GM23338 (cell line): ENCODE results near the gene ZMYM4. TPM values are rescaled to one million over a fixed set of nuclear protein-coding genes. Genes with fewer than 3 reads are reported as not detected.

Experiments
- ATAC-seq: fragments of 200-7000 bp; cut with Tn5 transposase; 3 replicates; pipeline ENCODE4 v1.9.1; 2020
- DNase-seq: peaks from one replicate; pipeline ENCODE4 v3.0.0-alpha.2; 2015; ENCODE audit warnings: low spot score
- H2AFZ ChIP-seq: fragments of 200-600 bp; sonication (generic); 2 replicates; pipeline ENCODE4 v1.8.0; 2016; ENCODE audit warnings: antibody characterized with exemption, mild to moderate bottlenecking, moderate library complexity
- H3F3A ChIP-seq: fragments of 200-600 bp; sonication (generic); replicated peaks from 2 replicates; pipeline ENCODE4 v1.8.0; 2017; ENCODE audit warnings: antibody characterized with exemption, mixed run types, low read depth
- H3K27ac ChIP-seq: fragments of 200-600 bp; sonication (generic); 2 replicates; pipeline ENCODE4 v1.6.1; 2016; ENCODE audit warnings: low read depth
- H3K27me3 ChIP-seq: fragments of 200-600 bp; sonication (generic); 2 replicates; pipeline ENCODE4 v1.8.0; 2016; ENCODE audit warnings: mild to moderate bottlenecking, mixed run types, moderate library complexity; ENCODE audit not compliant: insufficient read depth
- H3K36me3 ChIP-seq: fragments of 200-600 bp; sonication (generic); 2 replicates; pipeline ENCODE4 v1.8.0; 2016; ENCODE audit warnings: mild to moderate bottlenecking; ENCODE audit not compliant: insufficient read depth
- H3K4me1 ChIP-seq: fragments of 200-600 bp; sonication (generic); 2 replicates; pipeline ENCODE4 v1.8.0; 2016; ENCODE audit warnings: mild to moderate bottlenecking, moderate library complexity; ENCODE audit not compliant: insufficient read depth
- H3K4me2 ChIP-seq: fragments of 200-600 bp; sonication (generic); 2 replicates; pipeline ENCODE4 v1.7.1; 2017; ENCODE audit warnings: mixed run types
- H3K4me3 ChIP-seq: fragments of 200-600 bp; sonication (generic); 2 replicates; pipeline ENCODE4 v1.6.1; 2016; ENCODE audit warnings: mixed run types
- H3K79me2 ChIP-seq: fragments of 200-600 bp; sonication (generic); replicated peaks from 2 replicates; pipeline ENCODE4 v1.8.0; 2017; ENCODE audit warnings: mild to moderate bottlenecking; ENCODE audit not compliant: insufficient read depth
- H3K9me2 ChIP-seq: fragments of 200-600 bp; sonication (generic); 2 replicates; pipeline ENCODE4 v1.8.0; 2017; ENCODE audit not compliant: insufficient read depth
- H4K20me1 ChIP-seq: fragments of 200-600 bp; sonication (generic); replicated peaks from 2 replicates; pipeline ENCODE4 v1.8.0; 2017; ENCODE audit warnings: mild to moderate bottlenecking; ENCODE audit not compliant: insufficient read depth
- H3K27ac Mint-ChIP-seq: 2 replicates; pipeline ENCODE4 v1.8.0; 2020; ENCODE audit warnings: inconsistent platforms, mild to moderate bottlenecking, moderate library complexity, mixed read lengths
- H3K27me3 Mint-ChIP-seq: 3 replicates; pipeline ENCODE4 v1.8.0; 2022; ENCODE audit warnings: low read depth, mild to moderate bottlenecking, moderate library complexity, mixed read lengths, inconsistent platforms; ENCODE audit not compliant: insufficient read depth, poor library complexity
- H3K36me3 Mint-ChIP-seq: 3 replicates; pipeline ENCODE4 v1.8.0; 2021; ENCODE audit warnings: low read depth, mild to moderate bottlenecking, inconsistent platforms, moderate library complexity, mixed read lengths
- H3K4me1 Mint-ChIP-seq: 3 replicates; pipeline ENCODE4 v1.8.0; 2020; ENCODE audit warnings: mild to moderate bottlenecking, inconsistent platforms, mixed read lengths
- H3K4me3 Mint-ChIP-seq: 3 replicates; pipeline ENCODE4 v1.8.0; 2021; ENCODE audit warnings: moderate library complexity, mild to moderate bottlenecking, inconsistent platforms, mixed read lengths
- H3K9me3 Mint-ChIP-seq: 3 replicates; pipeline ENCODE4 v1.8.0; 2020; ENCODE audit warnings: moderate library complexity, mild to moderate bottlenecking, inconsistent platforms, mixed read lengths
- CREB1 ChIP-seq: fragments of 250-450 bp; sonication (Bioruptor Pico); IDR thresholded peaks from 2 replicates; pipeline ENCODE4 v1.5.0; 2020; ENCODE audit warnings: low read depth, mild to moderate bottlenecking, moderate library complexity
- ETS1 ChIP-seq: IDR thresholded peaks from 2 replicates; pipeline ENCODE4 v1.6.1; 2016; ENCODE audit warnings: antibody characterized with exemption
- EZH2phosphoT487 ChIP-seq: fragments of 200-600 bp; sonication (generic); IDR thresholded peaks from one replicate; pipeline ENCODE4 v1.8.1; 2018; ENCODE audit warnings: antibody characterized with exemption; ENCODE audit not compliant: unreplicated experiment
- JUNB ChIP-seq: IDR thresholded peaks from one replicate; pipeline ENCODE4 v1.6.1; 2016; ENCODE audit warnings: antibody characterized with exemption; ENCODE audit not compliant: unreplicated experiment
- ZNF462 ChIP-seq: fragments of 250-450 bp; sonication (Bioruptor Pico); IDR thresholded peaks from 2 replicates; pipeline ENCODE4 v1.5.0; 2020; ENCODE audit warnings: mild to moderate bottlenecking, moderate library complexity
- polyA plus RNA-seq: library from polyadenylated mRNA; unstranded; fragments of >200 nt; fragmentation: Nextera tagmentation; extraction: Ambion mirVana; gene quantifications from 2 replicates; pipeline ENCODE4 v1.2.1, GENCODE V29; 2016
- total RNA-seq: library from RNA; depleted of rRNA; stranded (reverse); fragments of >200 nt; shearing (Covaris generic); gene quantifications from 2 replicates; pipeline ENCODE4 v1.2.3, GENCODE V29; 2014
- TF ChIP-seq, protein P1 (sequence below), 2 experiments: fragments of 200-600 bp in 1 of 2; sonication (generic) in 1 of 2; conservative IDR thresholded peaks; 2 replicates each; pipeline versions ENCODE4 v1.5.1 to v1.6.1; 2016 to 2017; ENCODE audit warnings: antibody characterized with exemption in 2 of 2, low read depth in 2 of 2, mild to moderate bottlenecking in 2 of 2, moderate library complexity in 1 of 2

The ZMYM4 gene
- total and polyA plus RNA-seq, 2 experiments from 2014 or later: 65.4 to 68.5 TPM

DNA sequence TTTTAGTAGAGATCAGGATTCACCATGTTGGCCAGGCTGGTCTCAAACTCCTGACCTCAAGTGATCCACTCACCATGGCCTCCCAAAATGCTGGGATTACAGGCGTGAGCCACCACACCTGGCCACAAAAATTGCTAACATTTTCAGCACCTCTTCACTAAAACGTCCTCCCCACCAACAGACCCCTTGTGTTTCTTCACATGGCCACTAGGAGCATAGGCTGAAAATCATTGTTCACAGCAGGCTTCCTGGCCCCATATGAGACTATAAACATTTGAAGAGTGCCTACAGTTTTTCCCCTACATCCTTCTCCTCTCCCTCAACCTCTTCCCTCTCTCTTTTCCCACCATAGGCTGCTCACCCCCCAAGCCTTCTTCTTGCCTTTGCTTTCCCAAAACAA, 47.5 kb upstream of the ZMYM4 start:
- H3K27ac ChIP-seq: no peak overlapping the region
- H3K36me3 Mint-ChIP-seq: no peaks in the 10 kb centered on the region
- DNase-seq: peak; percentile 82
- no peaks in the 10 kb centered on the region for H3K79me2 ChIP-seq
- TF ChIP-seq, protein P1, sequence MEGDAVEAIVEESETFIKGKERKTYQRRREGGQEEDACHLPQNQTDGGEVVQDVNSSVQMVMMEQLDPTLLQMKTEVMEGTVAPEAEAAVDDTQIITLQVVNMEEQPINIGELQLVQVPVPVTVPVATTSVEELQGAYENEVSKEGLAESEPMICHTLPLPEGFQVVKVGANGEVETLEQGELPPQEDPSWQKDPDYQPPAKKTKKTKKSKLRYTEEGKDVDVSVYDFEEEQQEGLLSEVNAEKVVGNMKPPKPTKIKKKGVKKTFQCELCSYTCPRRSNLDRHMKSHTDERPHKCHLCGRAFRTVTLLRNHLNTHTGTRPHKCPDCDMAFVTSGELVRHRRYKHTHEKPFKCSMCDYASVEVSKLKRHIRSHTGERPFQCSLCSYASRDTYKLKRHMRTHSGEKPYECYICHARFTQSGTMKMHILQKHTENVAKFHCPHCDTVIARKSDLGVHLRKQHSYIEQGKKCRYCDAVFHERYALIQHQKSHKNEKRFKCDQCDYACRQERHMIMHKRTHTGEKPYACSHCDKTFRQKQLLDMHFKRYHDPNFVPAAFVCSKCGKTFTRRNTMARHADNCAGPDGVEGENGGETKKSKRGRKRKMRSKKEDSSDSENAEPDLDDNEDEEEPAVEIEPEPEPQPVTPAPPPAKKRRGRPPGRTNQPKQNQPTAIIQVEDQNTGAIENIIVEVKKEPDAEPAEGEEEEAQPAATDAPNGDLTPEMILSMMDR (conservative IDR thresholded peaks at IDR 0.05; ENCODE audit: low read depth in 2 of 2): peak; percentile 55 to 58
- TF ChIP-seq ZNF462 (CRISPR knock-in tag) (no peak), CREB1 (no peak), JUNB (no peak), ETS1 (no peak), EZH2phosphoT487 (no peak)
- H3K27me3 Mint-ChIP-seq: peaks cover 7% of the 10 kb centered on the region
- no peaks in the 10 kb centered on the region for H3K27me3 ChIP-seq
- H3K4me3 Mint-ChIP-seq: no peak overlapping the region; the same call in 2 of the 3 replicates
- peaks cover 25% of the 10 kb centered on the region for H3K4me1 ChIP-seq
- no peak overlapping the region for H3K4me3 ChIP-seq
- H3K9me2 ChIP-seq: no peaks in the 10 kb centered on the region
- no peaks in the 10 kb centered on the region for H3K36me3 ChIP-seq
- no peaks in the 10 kb centered on the region for H4K20me1 ChIP-seq
- H3K4me2 ChIP-seq: peak overlapping the region; percentile 45
- peaks cover 28% of the 10 kb centered on the region for H3K4me1 Mint-ChIP-seq
- H2AFZ ChIP-seq: peak overlapping the region; percentile 8; the same call in 1 of the 2 replicates
- peak; percentile 87 for ATAC-seq
- no peaks in the 10 kb centered on the region for H3K9me3 Mint-ChIP-seq
- no peaks in the 10 kb centered on the region; the same call in 1 of the 2 replicates for H3F3A ChIP-seq
- peak overlapping the region; percentile 29; the same call in 1 of the 2 replicates for H3K27ac Mint-ChIP-seq
